ENCODE measurements around the gene SZRD1. TPM values are rescaled to one million over a fixed set of nuclear protein-coding genes. Genes with fewer than 3 reads are reported as not detected.
A peak's percentile ranks its signal among the peaks of the same experiment; 100 is the strongest.

The SZRD1 gene
- total and polyA plus RNA-seq, 8 donors = 24.9 to 53.5 (median 36.5) TPM

DNA sequence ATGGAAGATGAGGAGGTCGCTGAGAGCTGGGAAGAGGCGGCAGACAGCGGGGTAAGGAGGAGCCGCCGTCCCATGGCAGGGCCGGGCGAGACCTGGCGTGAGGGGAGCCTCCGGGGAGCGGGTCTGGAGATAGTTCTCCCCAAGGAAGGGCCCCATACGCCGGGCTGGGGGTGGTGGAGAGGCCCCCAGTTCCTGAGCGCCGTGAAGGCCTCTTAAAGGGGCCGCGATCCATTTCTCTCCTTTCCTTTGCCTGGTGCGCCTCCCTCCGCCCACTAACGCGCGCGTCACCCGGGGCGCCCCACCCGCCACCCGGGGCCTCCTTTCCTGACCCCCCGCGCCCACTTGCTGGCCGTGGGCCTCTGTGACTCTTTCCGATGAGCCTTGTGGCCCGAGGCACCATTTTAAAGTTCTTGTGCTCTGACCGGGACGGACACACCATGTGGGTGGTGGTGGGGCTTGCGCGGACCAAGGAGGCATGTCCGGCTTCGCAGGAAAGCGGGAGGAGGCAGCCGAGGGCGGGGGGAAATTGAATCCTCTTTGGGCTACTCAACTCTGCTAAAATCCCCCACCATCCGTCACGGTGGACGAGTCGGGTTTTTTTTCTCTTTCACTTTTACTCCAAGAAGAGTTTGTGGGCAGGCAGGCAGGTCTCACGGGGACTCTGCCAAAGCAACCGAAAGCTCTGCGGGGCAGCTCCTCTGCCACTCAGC, 371 bp downstream of the SZRD1 start:
- TF ChIP-seq, protein P1, sequence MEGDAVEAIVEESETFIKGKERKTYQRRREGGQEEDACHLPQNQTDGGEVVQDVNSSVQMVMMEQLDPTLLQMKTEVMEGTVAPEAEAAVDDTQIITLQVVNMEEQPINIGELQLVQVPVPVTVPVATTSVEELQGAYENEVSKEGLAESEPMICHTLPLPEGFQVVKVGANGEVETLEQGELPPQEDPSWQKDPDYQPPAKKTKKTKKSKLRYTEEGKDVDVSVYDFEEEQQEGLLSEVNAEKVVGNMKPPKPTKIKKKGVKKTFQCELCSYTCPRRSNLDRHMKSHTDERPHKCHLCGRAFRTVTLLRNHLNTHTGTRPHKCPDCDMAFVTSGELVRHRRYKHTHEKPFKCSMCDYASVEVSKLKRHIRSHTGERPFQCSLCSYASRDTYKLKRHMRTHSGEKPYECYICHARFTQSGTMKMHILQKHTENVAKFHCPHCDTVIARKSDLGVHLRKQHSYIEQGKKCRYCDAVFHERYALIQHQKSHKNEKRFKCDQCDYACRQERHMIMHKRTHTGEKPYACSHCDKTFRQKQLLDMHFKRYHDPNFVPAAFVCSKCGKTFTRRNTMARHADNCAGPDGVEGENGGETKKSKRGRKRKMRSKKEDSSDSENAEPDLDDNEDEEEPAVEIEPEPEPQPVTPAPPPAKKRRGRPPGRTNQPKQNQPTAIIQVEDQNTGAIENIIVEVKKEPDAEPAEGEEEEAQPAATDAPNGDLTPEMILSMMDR (IDR thresholded peaks at IDR 0.05) = no peak
- WGBS, 2 donors = 0 to 1% methylated on average over 34 to 46 of the region's 47 CpGs
- intact Hi-C loops (cut with DNase I) = no loop called here

DNA sequence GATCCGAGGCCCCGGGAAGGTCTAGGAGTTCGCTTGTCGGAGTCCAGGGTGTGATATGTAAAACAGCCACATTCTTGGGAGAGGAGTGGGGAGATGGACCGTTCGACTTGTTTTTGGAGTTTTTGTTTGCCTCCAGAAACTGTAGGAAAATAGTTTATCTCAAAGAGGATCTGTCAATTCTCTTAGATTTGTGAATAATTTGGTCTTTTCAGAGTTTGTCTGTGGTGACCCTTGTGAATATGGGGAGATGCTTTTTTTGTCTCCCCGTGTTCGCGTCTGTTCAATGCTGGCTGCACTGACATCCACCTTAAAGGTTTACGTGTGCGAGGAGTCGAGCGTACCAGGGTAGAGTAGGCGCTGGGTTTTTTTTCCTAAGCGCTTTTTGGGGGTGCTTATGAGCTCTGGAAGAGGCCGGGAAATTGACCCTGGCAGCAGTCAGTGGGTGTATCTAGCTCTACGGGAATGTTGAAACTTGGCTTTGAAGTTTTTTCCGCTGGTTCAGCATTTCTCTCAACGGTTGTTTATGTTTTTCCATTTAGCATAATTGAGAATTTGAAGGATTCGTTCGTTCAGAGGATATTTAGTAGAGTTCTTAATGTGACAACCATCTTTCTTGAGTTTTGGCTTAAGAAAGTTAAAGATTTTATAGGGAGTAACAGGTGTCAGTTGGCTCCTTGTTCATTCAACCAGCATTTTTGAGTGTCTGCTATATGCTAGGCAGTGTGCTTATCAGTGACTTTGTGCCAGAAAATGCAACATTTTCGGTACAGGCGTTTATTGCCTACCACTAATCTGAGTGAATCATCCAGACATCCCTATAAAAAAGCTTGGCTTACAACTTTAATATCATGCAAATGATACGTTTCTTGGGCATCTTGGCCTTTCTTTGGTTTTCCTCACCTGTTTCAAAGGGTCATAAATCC, 1.2 kb downstream of the SZRD1 start:
- ATAC-seq = no peak
- peaks cover 3 to 40% (median 15%) of the 10 kb centered on the region in 3 donors for H3K4me1 ChIP-seq
- no peaks in the 10 kb centered on the region for H3K9me3 ChIP-seq
- intact Hi-C loops (cut with DNase I) = no loop called here
- TF ChIP-seq, protein P1 (IDR thresholded peaks at IDR 0.05) = no peak
- FAIRE-seq = no peak
- 2% methylated on average over 24 of the region's 24 CpGs for WGBS, 2 donors
- no peaks in the 10 kb centered on the region for H3K27me3 ChIP-seq
- peak overlapping the region; percentile 71 to 93 (median 88) for H3K4me3 ChIP-seq
- no peak for DNase-seq
- H3K36me3 ChIP-seq = no peaks in the 10 kb centered on the region
- H3K27ac ChIP-seq = peak overlapping the region; percentile 78 to 98 (median 92)

More for the DNA sequence above, 371 bp downstream of the SZRD1 start:
- H3K4me1 ChIP-seq = peaks cover 3 to 33% (median 15%) of the 10 kb centered on the region in 3 donors
- DNase-seq (peak in 4 of 6 donors; percentile 74 to 83 (median 82)), ATAC-seq (peak; percentile 75 to 88 (median 83)), FAIRE-seq (no peak)
- no peaks in the 10 kb centered on the region for H3K27me3 ChIP-seq
- H3K4me3 ChIP-seq = peak overlapping the region; percentile 71 to 93 (median 88)
- H3K9me3 ChIP-seq = no peaks in the 10 kb centered on the region
- peak overlapping the region; percentile 78 to 98 (median 92) for H3K27ac ChIP-seq
- H3K36me3 ChIP-seq = no peaks in the 10 kb centered on the region

DNA sequence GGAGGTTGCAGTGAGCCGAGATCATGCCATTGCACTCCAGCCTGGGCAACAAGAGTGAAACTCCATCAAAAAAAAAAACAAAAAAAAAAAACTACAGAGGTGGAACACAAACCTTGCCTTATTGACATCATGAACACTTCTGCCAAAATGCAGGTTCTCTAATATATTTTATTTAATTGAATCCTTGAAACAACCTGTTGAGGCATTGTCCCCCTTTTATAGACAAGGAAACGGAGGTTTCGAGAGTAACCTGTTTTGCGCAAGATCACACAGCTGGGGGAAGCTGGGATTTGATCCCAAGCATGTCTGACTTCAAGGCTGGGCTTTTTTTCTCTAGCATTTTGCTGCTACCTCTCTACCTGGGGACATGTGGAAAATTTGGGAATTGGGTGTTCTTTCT, 2.8 kb downstream of the SZRD1 start:
- Histone ChIP-seq H3K27me3 (no peaks in the 10 kb centered on the region), H3K4me1 (peaks cover 3 to 35% (median 15%) of the 10 kb centered on the region in 3 donors), H3K4me3 (no peak overlapping the region), H3K9me3 (no peaks in the 10 kb centered on the region), H3K36me3 (no peaks in the 10 kb centered on the region), H3K27ac (no peak overlapping the region)
- ATAC-seq (no peak), DNase-seq (no peak), FAIRE-seq (no peak)
- TF ChIP-seq, protein P1 (IDR thresholded peaks at IDR 0.05) = no peak
- WGBS, 2 donors = 90 to 95% methylated on average over 4 of the region's 4 CpGs
- intact Hi-C loops (cut with DNase I) = no loop called here

DNA sequence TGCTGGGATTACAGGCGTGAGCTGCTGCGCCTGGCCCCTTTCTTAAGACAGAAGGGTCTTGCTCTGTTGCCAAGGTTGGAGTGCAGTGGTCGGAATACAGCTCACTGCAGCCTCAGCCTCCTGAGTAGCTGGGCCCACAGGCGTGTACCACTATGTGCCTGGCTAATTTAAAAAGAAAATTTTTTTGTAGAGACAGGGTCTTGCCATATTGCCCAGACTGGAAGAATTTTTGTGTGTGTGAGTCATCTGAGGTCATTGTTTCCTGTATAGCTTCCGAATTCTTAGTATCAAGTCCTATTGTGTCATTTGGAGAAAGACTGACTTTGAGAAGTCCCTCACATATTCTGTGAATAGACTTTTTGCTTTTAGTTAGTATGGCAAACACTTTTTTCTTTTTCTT, 4.7 kb downstream of the SZRD1 start:
- Histone ChIP-seq H3K27ac (no peak overlapping the region), H3K4me1 (peaks cover 12 to 38% (median 26%) of the 10 kb centered on the region in 3 donors), H3K9me3 (no peaks in the 10 kb centered on the region), H3K4me3 (no peak overlapping the region), H3K27me3 (no peaks in the 10 kb centered on the region), H3K36me3 (no peaks in the 10 kb centered on the region)
- FAIRE-seq (no peak), ATAC-seq (no peak), DNase-seq (no peak)
- 88 to 90% methylated on average over 5 of the region's 5 CpGs for WGBS, 2 donors
- intact Hi-C loops (cut with DNase I) = no loop called here
- TF ChIP-seq, protein P1 (IDR thresholded peaks at IDR 0.05) = no peak
